Stimulated activated naive B cell treated with anti-CD40 and anti-IgM and Interleukin-4, amounts not matched to agents 10 μg/mL and 1 μg/mL and 100 μg/mL, for 72 hours (primary cell): ENCODE data around the gene HLA-G.
"Not testable (repeated sequence)": the region's sequence is repeated elsewhere in the genome, so short reads cannot be mapped to it uniquely, and the experiment has no call there.

ENCODE experiments used
- ATAC-seq, 2 donors: fragments of 150-1000 bp; cut with Tn5 transposase; replicated peaks; 2 replicates each; pipeline ENCODE4 v1.10.0; 2021; ENCODE audit warnings: moderate library complexity in 1 of 2
- DNase-seq: peaks from one replicate; pipeline ENCODE4 v3.0.0; 2021
- H3K27ac Mint-ChIP-seq: one replicate; pipeline ENCODE4 v1.8.0; 2022; ENCODE audit warnings: mild to moderate bottlenecking, mixed read lengths
- H3K27me3 Mint-ChIP-seq, 2 donors: one replicate each; pipeline ENCODE4 v1.8.0; 2022; ENCODE audit warnings: mixed read lengths in 2 of 2
- H3K36me3 Mint-ChIP-seq, 2 donors: one replicate each; pipeline ENCODE4 v1.8.0; 2022; ENCODE audit warnings: mixed read lengths in 2 of 2, mild to moderate bottlenecking in 1 of 2
- H3K4me1 Mint-ChIP-seq, 2 donors: one replicate each; pipeline ENCODE4 v1.8.0; 2022; ENCODE audit warnings: mixed read lengths in 2 of 2, mild to moderate bottlenecking in 1 of 2
- H3K4me3 Mint-ChIP-seq, 2 donors: one replicate each; pipeline ENCODE4 v1.8.0; 2022; ENCODE audit warnings: mild to moderate bottlenecking in 2 of 2, mixed read lengths in 2 of 2, moderate library complexity in 1 of 2
- H3K9me3 Mint-ChIP-seq, 2 donors: one replicate each; pipeline ENCODE4 v1.8.0; 2022; ENCODE audit warnings: mixed read lengths in 2 of 2, mild to moderate bottlenecking in 1 of 2

The HLA-G gene

GRCh38 chr6:29827579-29828470, at the start of gene HLA-G:
HLA-G (plus strand) TSS chr6:29827825; CDS start chr6:29827845, 20 bp downstream.
- Mint-ChIP-seq H3K27ac (no peak within 1 kb of the TSS), H3K36me3 (no peaks in the 10 kb centered on the region), H3K9me3 (peaks cover 0 to 8% of the 10 kb centered on the region in 2 donors), H3K4me1 (peaks cover 5 to 17% of the 10 kb centered on the region in 2 donors), H3K4me3 (peak within 1 kb of the TSS; percentile 69 to 76), H3K27me3 (peaks cover 79 to 92% of the 10 kb centered on the region in 2 donors)
- ATAC-seq: peak in 1 of 2 donors; percentile 33
- DNase-seq: no peak

- not testable (repeated sequence) for H3K4me3 Mint-ChIP-seq, H3K4me1 Mint-ChIP-seq, H3K9me3 Mint-ChIP-seq, ATAC-seq, DNase-seq, H3K36me3 Mint-ChIP-seq, H3K27ac Mint-ChIP-seq
- H3K27me3 Mint-ChIP-seq: peaks cover 47 to 63% of the 10 kb centered on the region in 2 donors
Observed at GRCh38 chr6:29780019-29780698, 47.5 kb upstream of the HLA-G start.

DNA sequence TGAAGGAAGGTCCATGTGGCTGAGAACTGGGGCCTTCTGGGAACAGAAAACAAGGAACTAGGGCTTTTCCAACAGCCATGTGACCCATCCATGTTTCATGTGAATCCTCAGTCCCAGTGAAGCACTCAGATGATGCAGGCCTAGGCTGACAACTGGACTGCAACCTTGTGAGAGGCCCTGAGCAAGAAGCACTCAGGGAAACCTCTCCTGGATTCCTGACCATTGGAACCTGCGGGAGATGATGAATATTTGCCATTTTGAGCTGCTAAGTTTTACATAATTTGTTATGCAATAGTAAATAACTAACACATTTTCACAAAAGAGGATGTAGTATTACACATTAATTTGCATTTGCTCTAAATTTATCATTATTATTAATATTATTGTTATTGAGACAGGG, 38.4 kb upstream of the HLA-G start:
- peaks cover 13 to 25% of the 10 kb centered on the region in 2 donors for H3K4me1 Mint-ChIP-seq
- H3K27me3 Mint-ChIP-seq: peaks cover 31 to 54% of the 10 kb centered on the region in 2 donors
- peaks cover 10 to 13% of the 10 kb centered on the region in 2 donors for H3K36me3 Mint-ChIP-seq
- H3K27ac Mint-ChIP-seq: no peak overlapping the region
- H3K4me3 Mint-ChIP-seq: no peak overlapping the region
- no peak for ATAC-seq
- peaks cover 12 to 14% of the 10 kb centered on the region in 2 donors for H3K9me3 Mint-ChIP-seq
- DNase-seq: no peak

- Mint-ChIP-seq H3K4me3 (no peak overlapping the region), H3K27ac (no peak overlapping the region)
Observed at GRCh38 chr6:29790626-29791025, 37.0 kb upstream of the HLA-G start.

DNA sequence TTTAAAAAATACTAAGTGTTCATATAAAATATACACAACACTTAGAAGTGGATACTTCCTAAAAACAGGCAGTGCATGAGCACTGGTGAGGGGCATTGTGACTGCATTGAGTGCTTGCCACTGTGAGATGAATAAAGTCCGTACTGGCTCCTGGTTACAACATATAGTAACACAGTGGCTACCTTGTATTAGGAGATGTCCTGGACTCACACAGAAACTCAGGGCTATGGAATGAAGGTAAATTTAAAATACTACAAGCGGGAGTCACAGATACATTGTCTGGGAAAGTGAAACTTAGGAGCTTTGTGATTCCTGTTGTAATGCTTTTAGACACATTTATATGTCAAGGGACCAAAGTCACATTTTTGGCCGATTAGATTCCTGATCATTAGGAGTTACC, 36.5 kb upstream of the HLA-G start:
- DNase-seq (no peak), ATAC-seq (no peak)
- H3K4me1 Mint-ChIP-seq: peaks cover 13 to 25% of the 10 kb centered on the region in 2 donors
- peaks cover 8 to 11% of the 10 kb centered on the region in 2 donors for H3K36me3 Mint-ChIP-seq
- peaks cover 8% of the 10 kb centered on the region in 2 donors for H3K9me3 Mint-ChIP-seq
- H3K27me3 Mint-ChIP-seq: peaks cover 41 to 55% of the 10 kb centered on the region in 2 donors
- peak overlapping the region; percentile 90 to 93 for H3K4me3 Mint-ChIP-seq
- H3K27ac Mint-ChIP-seq: peak overlapping the region; percentile 15

More at GRCh38 chr6:29790626-29791025, 37.0 kb upstream of the HLA-G start:
- H3K9me3 Mint-ChIP-seq: peaks cover 8% of the 10 kb centered on the region in 2 donors
- peaks cover 13 to 25% of the 10 kb centered on the region in 2 donors for H3K4me1 Mint-ChIP-seq
- no peak for ATAC-seq
- peaks cover 8 to 11% of the 10 kb centered on the region in 2 donors for H3K36me3 Mint-ChIP-seq
- H3K27me3 Mint-ChIP-seq: peaks cover 37 to 55% of the 10 kb centered on the region in 2 donors
- DNase-seq: no peak

GRCh38 chr6:29791786-29792122, 35.9 kb upstream of the HLA-G start:
- DNase-seq: no peak
- Mint-ChIP-seq H3K4me1 (peaks cover 13 to 25% of the 10 kb centered on the region in 2 donors), H3K9me3 (peaks cover 8% of the 10 kb centered on the region in 2 donors), H3K27me3 (peaks cover 41 to 58% of the 10 kb centered on the region in 2 donors), H3K4me3 (peak overlapping the region; percentile 90 to 93), H3K36me3 (peaks cover 8 to 11% of the 10 kb centered on the region in 2 donors), H3K27ac (peak overlapping the region; percentile 83)
- peak; percentile 9 to 23 for ATAC-seq

DNA sequence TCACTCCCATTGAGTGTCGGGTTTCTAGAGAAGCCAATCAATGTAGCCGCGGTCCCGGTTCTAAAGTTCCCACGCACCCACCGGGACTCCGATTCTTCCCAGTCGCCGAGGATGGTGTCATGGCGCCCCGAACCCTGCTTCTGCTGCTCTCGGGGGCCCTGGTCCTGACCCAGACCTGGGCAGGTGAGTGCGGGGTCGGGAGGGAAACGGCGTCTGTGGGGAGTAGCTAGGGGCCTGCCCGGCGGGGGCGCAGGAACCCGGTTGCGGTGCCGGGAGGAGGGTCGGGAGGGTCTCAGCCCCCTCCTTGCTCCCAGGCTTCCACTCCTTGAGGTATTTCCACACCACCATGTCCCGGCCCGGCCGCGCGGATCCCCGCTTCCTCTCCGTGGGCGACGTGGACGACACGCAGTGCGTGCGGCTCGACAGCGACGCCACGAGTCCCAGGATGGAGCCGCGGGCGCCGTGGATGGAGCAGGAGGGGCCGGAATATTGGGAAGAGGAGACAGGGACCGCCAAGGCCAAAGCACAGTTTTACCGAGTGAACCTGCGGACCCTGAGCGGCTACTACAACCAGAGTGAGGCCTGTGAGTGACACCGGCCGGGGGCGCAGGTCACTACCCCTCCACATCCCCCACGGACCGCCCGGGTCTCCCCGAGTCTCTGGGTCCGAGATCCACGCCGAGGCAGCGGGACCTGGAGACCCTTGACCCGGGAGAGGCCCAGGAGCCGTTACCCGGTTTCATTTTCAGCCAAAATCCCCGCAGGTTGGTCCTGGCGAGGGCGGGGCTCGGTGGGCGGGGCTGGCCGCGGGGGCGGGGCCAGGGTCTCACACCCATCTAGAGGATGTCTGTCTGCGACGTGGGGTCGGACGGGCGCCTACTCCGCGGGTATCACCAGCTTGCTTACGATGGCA, 35.2 kb upstream of the HLA-G start:
- peaks cover 8 to 10% of the 10 kb centered on the region in 2 donors for H3K36me3 Mint-ChIP-seq
- H3K4me1 Mint-ChIP-seq: peaks cover 13 to 25% of the 10 kb centered on the region in 2 donors
- ATAC-seq: peak; percentile 82 to 85
- peaks cover 37 to 52% of the 10 kb centered on the region in 2 donors for H3K27me3 Mint-ChIP-seq
- H3K4me3 Mint-ChIP-seq: peak overlapping the region; percentile 90 to 93
- peak; percentile 47 for DNase-seq
- H3K9me3 Mint-ChIP-seq: peaks cover 8% of the 10 kb centered on the region in 2 donors
- peak overlapping the region; percentile 88 for H3K27ac Mint-ChIP-seq

DNA sequence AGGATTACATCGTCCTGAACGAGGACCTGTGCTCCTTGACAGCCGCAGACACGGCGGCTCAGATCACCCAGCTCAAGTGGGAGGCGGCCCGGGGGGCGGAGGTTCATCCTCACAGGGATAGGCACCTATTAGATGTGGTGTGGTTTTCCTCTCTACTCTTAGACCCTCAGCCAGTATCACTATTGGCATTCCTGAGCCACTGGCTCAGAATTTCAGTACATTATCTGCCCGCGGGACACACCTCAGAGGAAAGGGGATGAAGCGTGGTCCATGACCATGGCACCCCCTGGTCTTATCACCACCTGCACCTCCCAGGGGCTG, 34.6 kb upstream of the HLA-G start:
- ATAC-seq (no peak), DNase-seq (no peak)
- H3K9me3 Mint-ChIP-seq: peaks cover 6% of the 10 kb centered on the region in 2 donors
- peak overlapping the region; percentile 90 to 93 for H3K4me3 Mint-ChIP-seq
- H3K27me3 Mint-ChIP-seq: peaks cover 31 to 46% of the 10 kb centered on the region in 2 donors
- H3K27ac Mint-ChIP-seq: peak overlapping the region; percentile 88
- peaks cover 7 to 8% of the 10 kb centered on the region in 2 donors for H3K36me3 Mint-ChIP-seq
- H3K4me1 Mint-ChIP-seq: peaks cover 13 to 25% of the 10 kb centered on the region in 2 donors

DNA sequence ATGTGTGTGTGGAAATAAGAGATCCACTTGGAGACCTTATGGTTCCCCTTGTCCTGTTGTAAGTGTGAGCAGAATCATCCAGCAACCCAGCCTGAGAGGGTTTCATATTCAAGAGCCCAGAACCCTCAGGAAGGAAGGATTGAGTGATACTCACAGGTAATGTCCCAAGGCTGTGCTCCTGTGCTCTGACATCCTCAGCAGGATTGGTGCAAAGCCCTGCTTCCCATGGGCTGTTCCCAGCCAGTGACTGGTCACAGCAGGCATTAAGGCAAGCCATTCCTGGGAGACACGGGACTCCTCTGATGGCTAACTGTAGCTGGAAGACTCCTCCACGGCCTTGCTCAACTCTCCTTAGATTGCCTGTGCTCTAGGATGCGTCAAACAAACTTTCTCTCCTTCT, 33.8 kb upstream of the HLA-G start:
- DNase-seq (no peak), ATAC-seq (no peak)
- Mint-ChIP-seq H3K36me3 (peaks cover 4% of the 10 kb centered on the region in 2 donors), H3K27ac (no peak overlapping the region), H3K4me1 (peaks cover 13 to 25% of the 10 kb centered on the region in 2 donors), H3K9me3 (peaks cover 2 to 4% of the 10 kb centered on the region in 2 donors), H3K27me3 (peaks cover 30 to 44% of the 10 kb centered on the region in 2 donors), H3K4me3 (no peak overlapping the region)

DNA sequence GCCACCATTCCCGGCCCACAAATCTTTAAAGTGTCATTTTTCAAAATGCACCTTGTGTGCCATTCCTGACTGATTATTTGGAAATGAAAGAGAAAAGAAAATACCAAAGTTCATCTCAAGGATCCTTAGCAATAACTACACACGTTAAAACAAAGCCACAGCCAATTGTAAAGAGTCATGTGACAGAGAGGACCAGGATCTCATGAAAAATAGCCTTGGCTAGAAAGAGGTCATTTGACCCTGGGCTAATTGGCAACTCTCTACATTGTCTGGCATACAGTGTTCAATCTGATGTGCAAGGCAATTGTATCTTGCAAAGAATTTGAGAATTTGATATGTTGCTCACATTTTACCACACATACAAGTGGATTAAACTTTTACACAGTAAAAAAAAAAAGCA, 31.6 kb upstream of the HLA-G start:
- H3K9me3 Mint-ChIP-seq: no peaks in the 10 kb centered on the region
- peaks cover 0 to 2% of the 10 kb centered on the region in 2 donors for H3K36me3 Mint-ChIP-seq
- ATAC-seq: no peak
- H3K4me3 Mint-ChIP-seq: no peak overlapping the region
- H3K4me1 Mint-ChIP-seq: peaks cover 10 to 25% of the 10 kb centered on the region in 2 donors
- no peak for DNase-seq
- H3K27ac Mint-ChIP-seq: no peak overlapping the region
- peaks cover 35 to 42% of the 10 kb centered on the region in 2 donors for H3K27me3 Mint-ChIP-seq

DNA sequence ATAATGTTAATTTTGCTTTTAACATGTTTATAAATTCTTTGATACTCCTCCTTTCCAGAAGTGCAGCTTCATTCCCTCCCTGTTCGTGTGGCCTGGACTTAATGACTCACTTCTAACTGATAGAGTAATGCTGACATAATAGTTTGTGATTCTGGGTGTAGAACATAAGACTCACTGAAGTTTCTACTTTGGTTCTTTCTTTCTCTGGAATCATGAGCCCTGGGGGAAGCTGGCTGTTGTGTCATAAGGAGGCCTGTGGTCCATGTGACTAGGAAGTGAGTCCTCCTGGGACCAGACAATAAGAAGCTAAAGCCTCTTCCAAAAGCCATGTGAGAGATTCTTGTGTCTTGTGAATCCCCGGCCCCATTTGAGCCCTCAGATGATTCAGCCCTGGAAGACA, 30.5 kb upstream of the HLA-G start:
- no peak for ATAC-seq
- Mint-ChIP-seq H3K36me3 (peaks cover 0 to 2% of the 10 kb centered on the region in 2 donors), H3K4me1 (peaks cover 4 to 16% of the 10 kb centered on the region in 2 donors), H3K9me3 (no peaks in the 10 kb centered on the region), H3K27me3 (peaks cover 42 to 46% of the 10 kb centered on the region in 2 donors), H3K4me3 (no peak overlapping the region), H3K27ac (no peak overlapping the region)
- DNase-seq: no peak

GRCh38 chr6:29797966-29798365, 29.7 kb upstream of the HLA-G start:
- H3K36me3 Mint-ChIP-seq: peaks cover 0 to 2% of the 10 kb centered on the region in 2 donors
- ATAC-seq (no peak), DNase-seq (no peak)
- H3K27me3 Mint-ChIP-seq: peaks cover 45 to 48% of the 10 kb centered on the region in 2 donors
- peaks cover 4 to 7% of the 10 kb centered on the region in 2 donors for H3K4me1 Mint-ChIP-seq
- no peak overlapping the region for H3K4me3 Mint-ChIP-seq
- H3K27ac Mint-ChIP-seq: no peak overlapping the region
- no peaks in the 10 kb centered on the region for H3K9me3 Mint-ChIP-seq

DNA sequence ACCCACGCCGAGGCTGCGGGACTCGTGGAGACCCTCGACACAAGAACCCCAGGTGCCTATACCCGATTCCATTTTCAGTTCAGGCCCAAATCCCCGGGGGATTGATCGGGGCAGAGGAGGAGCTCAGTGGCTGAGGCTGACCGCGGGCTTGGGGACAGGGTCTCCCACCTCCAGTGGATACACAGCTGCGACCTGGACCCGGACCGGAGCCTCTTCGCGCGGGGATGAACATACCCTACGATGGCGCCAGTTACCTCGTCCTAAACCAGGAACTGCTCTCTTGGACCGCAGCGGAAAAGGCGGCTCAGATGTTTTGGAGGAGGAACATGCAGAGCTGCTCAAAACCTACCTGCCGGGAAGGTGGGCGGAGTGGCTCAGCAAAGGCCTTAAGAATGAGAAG, 27.4 kb upstream of the HLA-G start:
- no peak overlapping the region for H3K27ac Mint-ChIP-seq

More for the DNA sequence above, 27.4 kb upstream of the HLA-G start:
- H3K4me3 Mint-ChIP-seq: no peak overlapping the region
- ATAC-seq (no peak), DNase-seq (no peak)
- peaks cover 29 to 34% of the 10 kb centered on the region in 2 donors for H3K27me3 Mint-ChIP-seq
- H3K4me1 Mint-ChIP-seq: no peaks in the 10 kb centered on the region
- no peaks in the 10 kb centered on the region for H3K9me3 Mint-ChIP-seq
- H3K36me3 Mint-ChIP-seq: peaks cover 0 to under 1% of the 10 kb centered on the region in 2 donors
